Karpas-422 (cell line): Measurements from ENCODE around the gene EZH1. TPM values are rescaled to one million over a fixed set of nuclear protein-coding genes. Genes with fewer than 3 reads are reported as not detected.
"Not testable (repeated sequence)": the region's sequence is repeated elsewhere in the genome, so short reads cannot be mapped to it uniquely, and the experiment has no call there.

Source experiments
- DNase-seq: peaks from one replicate; pipeline ENCODE4 v3.0.0-alpha.2; 2015
- H2AFZ ChIP-seq: fragments of 200-600 bp; sonication (generic); 2 replicates; pipeline ENCODE4 v1.6.1; 2014; ENCODE audit warnings: antibody characterized with exemption, low read length, mixed read lengths
- H3K27ac ChIP-seq: fragments of 200-600 bp; sonication (generic); 2 replicates; pipeline ENCODE4 v1.5.1; 2014; ENCODE audit warnings: mild to moderate bottlenecking, low read length, moderate library complexity
- H3K27me3 ChIP-seq: fragments of 200-600 bp; sonication (generic); 2 replicates; pipeline ENCODE4 v1.6.1; 2014; ENCODE audit warnings: low read length, mixed read lengths
- H3K36me3 ChIP-seq: fragments of 200-600 bp; sonication (generic); 2 replicates; pipeline ENCODE4 v1.6.1; 2014; ENCODE audit warnings: low read length, mixed read lengths; ENCODE audit not compliant: insufficient read depth
- H3K4me1 ChIP-seq: fragments of 200-600 bp; sonication (generic); 2 replicates; pipeline ENCODE4 v1.6.1; 2014; ENCODE audit warnings: mild to moderate bottlenecking, low read length, mixed read lengths
- H3K4me2 ChIP-seq: fragments of 200-600 bp; sonication (generic); 2 replicates; pipeline ENCODE4 v1.6.1; 2014; ENCODE audit warnings: low read length, low read depth, mild to moderate bottlenecking; ENCODE audit not compliant: poor library complexity, severe bottlenecking
- H3K4me3 ChIP-seq: fragments of 200-600 bp; sonication (generic); 2 replicates; pipeline ENCODE4 v1.5.1; 2014; ENCODE audit warnings: mild to moderate bottlenecking, antibody characterized with exemption, low read length, mixed read lengths
- H3K79me2 ChIP-seq: fragments of 200-600 bp; sonication (generic); 2 replicates; pipeline ENCODE4 v1.6.1; 2014; ENCODE audit warnings: mild to moderate bottlenecking, low read length, mixed read lengths
- H3K9ac ChIP-seq: fragments of 200-600 bp; sonication (generic); 2 replicates; pipeline ENCODE4 v1.6.0; 2014; ENCODE audit warnings: low read length
- H3K9me2 ChIP-seq: fragments of 200-600 bp; sonication (generic), shearing (Covaris generic); replicated peaks from 2 replicates; pipeline ENCODE4 v1.6.0; 2014; ENCODE audit warnings: mild to moderate bottlenecking, low read length, moderate library complexity; ENCODE audit not compliant: insufficient read depth
- H3K9me3 ChIP-seq: fragments of 300-700, 200-600 bp; sonication (generic); 2 replicates; pipeline ENCODE4 v1.6.1; 2014; ENCODE audit warnings: low read length, mixed read lengths
- H4K20me1 ChIP-seq: fragments of 200-600 bp; sonication (generic); 2 replicates; pipeline ENCODE4 v1.6.1; 2014; ENCODE audit warnings: mild to moderate bottlenecking, antibody characterized with exemption, low read length, low read depth; ENCODE audit not compliant: insufficient read depth
- total RNA-seq: library from RNA; depleted of rRNA; stranded (reverse); fragments of >200 nt; shearing (Covaris generic); gene quantifications from 2 replicates; pipeline ENCODE4 v1.2.3, GENCODE V29; 2014; ENCODE audit warnings: low replicate concordance

EZH1 gene
- total RNA-seq, 1 experiment from 2014 or later: 38.0 TPM

GRCh38 chr17:42774066-42774745 lies 29.4 kb upstream of the EZH1 start:
- Histone ChIP-seq H3K36me3 (peaks cover 12% of the 10 kb centered on the region; the same call in 1 of the 2 replicates), H3K9me2 (no peaks in the 10 kb centered on the region), H3K9me3 (no peaks in the 10 kb centered on the region), H2AFZ (no peak overlapping the region), H3K9ac (peak overlapping the region; percentile 72), H3K4me2 (peak overlapping the region; percentile 78), H3K4me3 (peak overlapping the region; percentile 70), H3K27ac (no peak overlapping the region), H4K20me1 (no peaks in the 10 kb centered on the region), H3K4me1 (peaks cover 14% of the 10 kb centered on the region), H3K79me2 (peaks cover 18% of the 10 kb centered on the region), H3K27me3 (no peaks in the 10 kb centered on the region)
- DNase-seq: no peak

DNA sequence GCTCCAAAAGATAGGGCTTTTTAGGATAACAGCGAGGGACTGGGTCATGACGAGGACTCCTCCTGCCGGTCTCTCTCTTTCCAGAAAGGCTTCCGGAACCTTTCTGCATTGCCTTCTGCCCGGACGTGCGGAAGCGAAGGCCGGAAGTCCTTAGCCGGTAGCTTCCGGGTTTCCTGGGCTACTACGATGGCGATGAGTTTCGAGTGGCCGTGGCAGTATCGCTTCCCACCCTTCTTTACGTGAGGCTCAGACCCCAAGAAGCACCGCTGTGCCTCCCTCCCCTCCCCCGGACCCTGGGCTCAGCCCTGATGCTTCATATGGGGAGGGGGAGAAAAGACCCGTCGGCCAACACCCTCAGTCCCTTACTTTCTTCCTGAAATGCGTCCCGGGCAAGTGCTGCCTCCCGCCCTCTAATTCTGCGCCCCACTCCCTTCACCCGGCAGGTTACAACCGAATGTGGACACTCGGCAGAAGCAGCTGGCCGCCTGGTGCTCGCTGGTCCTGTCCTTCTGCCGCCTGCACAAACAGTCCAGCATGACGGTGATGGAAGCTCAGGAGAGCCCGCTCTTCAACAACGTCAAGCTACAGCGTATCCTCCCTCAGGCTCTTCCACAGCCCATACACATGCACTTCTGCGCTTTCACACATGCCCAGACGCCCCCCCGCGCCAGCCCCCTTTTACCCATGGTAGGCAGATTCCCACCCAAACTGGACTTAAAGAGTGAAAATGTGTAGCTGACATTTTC lies 28.6 kb upstream of the EZH1 start, which contains the start of gene VPS25:
VPS25 (plus strand) TSS at position 160 of the 746 bp plus-strand sequence; CDS start at position 187, 27 bp downstream.
- peak; percentile 94 for DNase-seq
- no peak within 1 kb of the TSS for H3K27ac ChIP-seq

GRCh38 chr17:42772945-42773289 lies 28.1 kb upstream of the EZH1 start:
- H3K9ac ChIP-seq: peak overlapping the region; percentile 72
- no peaks in the 10 kb centered on the region for H4K20me1 ChIP-seq
- H3K4me2 ChIP-seq: peak overlapping the region; percentile 78
- no peaks in the 10 kb centered on the region for H3K27me3 ChIP-seq
- peak overlapping the region; percentile 70 for H3K4me3 ChIP-seq
- H2AFZ ChIP-seq: 0 out of 2 replicates have a peak overlapping the region, but pooled peaks have one; percentile 29
- no peak overlapping the region for H3K27ac ChIP-seq
- H3K36me3 ChIP-seq: peaks cover 12% of the 10 kb centered on the region; the same call in 1 of the 2 replicates
- H3K9me2 ChIP-seq: no peaks in the 10 kb centered on the region
- no peaks in the 10 kb centered on the region for H3K9me3 ChIP-seq
- DNase-seq: no peak
- peaks cover 18% of the 10 kb centered on the region for H3K79me2 ChIP-seq
- peaks cover 14% of the 10 kb centered on the region for H3K4me1 ChIP-seq

More for the DNA sequence above, 28.6 kb upstream of the EZH1 start, which contains the start of gene VPS25:
- Histone ChIP-seq H3K36me3 (peaks cover 12% of the 10 kb centered on the region; the same call in 1 of the 2 replicates), H3K79me2 (peaks cover 18% of the 10 kb centered on the region), H3K4me3 (peak within 1 kb of the TSS; percentile 70), H3K9me3 (no peaks in the 10 kb centered on the region), H3K9ac (peak within 1 kb of the TSS; percentile 72), H3K4me1 (peaks cover 14% of the 10 kb centered on the region), H4K20me1 (no peaks in the 10 kb centered on the region), H3K27me3 (no peaks in the 10 kb centered on the region), H3K4me2 (peak within 1 kb of the TSS; percentile 78), H3K9me2 (no peaks in the 10 kb centered on the region), H2AFZ (peak within 1 kb of the TSS; percentile 29; the same call in 1 of the 2 replicates)

- H3K79me2 ChIP-seq: peaks cover 14% of the 10 kb centered on the region
- not testable (repeated sequence) for H2AFZ ChIP-seq, H4K20me1 ChIP-seq, H3K27ac ChIP-seq, DNase-seq, H3K9ac ChIP-seq, H3K27me3 ChIP-seq, H3K4me2 ChIP-seq, H3K9me3 ChIP-seq, H3K36me3 ChIP-seq, H3K4me3 ChIP-seq, H3K9me2 ChIP-seq
- H3K4me1 ChIP-seq: peaks cover 14% of the 10 kb centered on the region
Measured at GRCh38 chr17:42769964-42770363, 25.1 kb upstream of the EZH1 start.

DNA sequence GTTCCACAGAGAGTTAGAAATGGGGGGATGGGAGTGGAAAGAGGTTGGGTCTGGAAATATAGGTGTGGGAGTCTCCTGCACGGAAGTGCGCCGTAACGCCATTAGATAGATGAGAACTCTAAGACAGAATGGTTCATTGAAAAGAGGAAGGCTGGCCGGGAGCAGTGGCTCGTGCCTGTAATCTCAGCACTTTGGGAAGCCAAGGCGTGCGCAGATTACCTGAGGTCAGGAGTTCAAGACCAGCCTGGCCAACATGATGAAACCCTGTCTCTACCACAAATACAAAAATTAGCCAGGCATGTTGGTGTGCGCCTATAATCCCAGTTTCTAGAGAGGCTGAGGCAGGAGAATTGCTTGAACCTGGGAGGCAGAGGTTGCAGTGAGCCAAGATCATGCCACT lies 23.2 kb upstream of the EZH1 start:
- H3K79me2 ChIP-seq, H3K9me3 ChIP-seq, H3K4me1 ChIP-seq, H3K27ac ChIP-seq, H4K20me1 ChIP-seq, H3K4me3 ChIP-seq, H3K9ac ChIP-seq, H3K9me2 ChIP-seq, H3K27me3 ChIP-seq, H3K4me2 ChIP-seq, H3K36me3 ChIP-seq, DNase-seq, H2AFZ ChIP-seq: not testable (repeated sequence)

- no peak for DNase-seq
- no peaks in the 10 kb centered on the region for H3K9me3 ChIP-seq
- no peak overlapping the region for H3K9ac ChIP-seq
- H3K4me3 ChIP-seq: no peak overlapping the region
- H2AFZ ChIP-seq: no peak overlapping the region
- no peak overlapping the region for H3K27ac ChIP-seq
- H3K9me2 ChIP-seq: no peaks in the 10 kb centered on the region
- H3K4me1 ChIP-seq: peaks cover 3% of the 10 kb centered on the region
- H3K4me2 ChIP-seq: no peak overlapping the region
- H3K79me2 ChIP-seq: no peaks in the 10 kb centered on the region
- no peaks in the 10 kb centered on the region for H4K20me1 ChIP-seq
- H3K27me3 ChIP-seq: no peaks in the 10 kb centered on the region
- H3K36me3 ChIP-seq: no peaks in the 10 kb centered on the region
Measured at GRCh38 chr17:42767512-42767911, 22.7 kb upstream of the EZH1 start.

- Histone ChIP-seq H3K36me3 (no peaks in the 10 kb centered on the region), H3K27ac (no peak overlapping the region), H3K4me2 (no peak overlapping the region), H3K79me2 (no peaks in the 10 kb centered on the region), H3K4me1 (no peaks in the 10 kb centered on the region), H3K4me3 (no peak overlapping the region), H2AFZ (no peak overlapping the region), H3K27me3 (no peaks in the 10 kb centered on the region), H4K20me1 (no peaks in the 10 kb centered on the region), H3K9me3 (no peaks in the 10 kb centered on the region), H3K9me2 (no peaks in the 10 kb centered on the region), H3K9ac (no peak overlapping the region)
- no peak for DNase-seq
Measured at GRCh38 chr17:42766124-42766523, 21.3 kb upstream of the EZH1 start.

- Histone ChIP-seq H3K27ac (no peak overlapping the region), H3K27me3 (no peaks in the 10 kb centered on the region), H3K4me2 (no peak overlapping the region), H3K9me3 (no peaks in the 10 kb centered on the region), H3K4me3 (no peak overlapping the region), H4K20me1 (no peaks in the 10 kb centered on the region), H2AFZ (no peak overlapping the region), H3K4me1 (peaks cover 8% of the 10 kb centered on the region; the same call in 1 of the 2 replicates), H3K36me3 (no peaks in the 10 kb centered on the region), H3K79me2 (no peaks in the 10 kb centered on the region), H3K9me2 (no peaks in the 10 kb centered on the region), H3K9ac (no peak overlapping the region)
- no peak for DNase-seq
Measured at GRCh38 chr17:42761638-42762037, 16.8 kb upstream of the EZH1 start.
